Endothelial cell of umbilical vein (primary cell): ENCODE data around the gene FBXL22.

Source experiments
- EZH2 ChIP-seq: IDR thresholded peaks from 2 replicates; pipeline ENCODE4 v1.6.1; 2012; ENCODE audit warnings: borderline replicate concordance, low read depth, mild to moderate bottlenecking, moderate library complexity, low read length, inconsistent platforms; ENCODE audit not compliant: severe bottlenecking
- TF ChIP-seq, protein P1 (sequence below), 2 donors: IDR thresholded peaks; 1 replicate in 1 of 2; 2 replicates in 1 of 2; pipeline ENCODE4 v1.5.1; 2011; ENCODE audit warnings: low read length in 2 of 2, mild to moderate bottlenecking in 2 of 2, moderate library complexity in 2 of 2, control low read depth in 1 of 2, inconsistent platforms in 1 of 2, low read depth in 1 of 2; ENCODE audit not compliant: insufficient read depth in 1 of 2; ENCODE audit errors: extremely low read depth in 1 of 2
- TF ChIP-seq, protein P2 (sequence below): IDR thresholded peaks from 2 replicates; pipeline ENCODE4 v1.6.1; 2011; ENCODE audit not compliant: insufficient read depth, insufficient read length

DNA sequence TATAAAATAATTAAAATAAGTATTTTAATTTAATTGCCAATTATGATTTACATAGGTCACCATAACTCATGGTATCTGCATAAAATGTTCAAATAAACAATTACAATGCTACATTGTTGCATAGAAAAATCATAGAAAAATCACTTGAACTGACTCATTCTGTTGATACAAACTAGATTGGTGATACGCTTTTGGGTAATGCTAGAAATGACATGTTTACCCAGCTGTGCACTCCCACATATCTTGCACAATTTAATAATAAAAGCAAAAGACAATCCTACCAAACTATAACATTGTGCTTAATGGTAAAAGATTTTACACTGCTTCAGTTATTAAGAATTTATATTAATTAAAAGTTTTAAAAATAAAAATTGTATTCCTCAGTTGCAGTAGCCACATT, 45.8 kb upstream of the FBXL22 start:
- TF ChIP-seq, protein P1, sequence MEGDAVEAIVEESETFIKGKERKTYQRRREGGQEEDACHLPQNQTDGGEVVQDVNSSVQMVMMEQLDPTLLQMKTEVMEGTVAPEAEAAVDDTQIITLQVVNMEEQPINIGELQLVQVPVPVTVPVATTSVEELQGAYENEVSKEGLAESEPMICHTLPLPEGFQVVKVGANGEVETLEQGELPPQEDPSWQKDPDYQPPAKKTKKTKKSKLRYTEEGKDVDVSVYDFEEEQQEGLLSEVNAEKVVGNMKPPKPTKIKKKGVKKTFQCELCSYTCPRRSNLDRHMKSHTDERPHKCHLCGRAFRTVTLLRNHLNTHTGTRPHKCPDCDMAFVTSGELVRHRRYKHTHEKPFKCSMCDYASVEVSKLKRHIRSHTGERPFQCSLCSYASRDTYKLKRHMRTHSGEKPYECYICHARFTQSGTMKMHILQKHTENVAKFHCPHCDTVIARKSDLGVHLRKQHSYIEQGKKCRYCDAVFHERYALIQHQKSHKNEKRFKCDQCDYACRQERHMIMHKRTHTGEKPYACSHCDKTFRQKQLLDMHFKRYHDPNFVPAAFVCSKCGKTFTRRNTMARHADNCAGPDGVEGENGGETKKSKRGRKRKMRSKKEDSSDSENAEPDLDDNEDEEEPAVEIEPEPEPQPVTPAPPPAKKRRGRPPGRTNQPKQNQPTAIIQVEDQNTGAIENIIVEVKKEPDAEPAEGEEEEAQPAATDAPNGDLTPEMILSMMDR (IDR thresholded peaks at IDR 0.05; ENCODE audit: extremely low read depth in 1 of 2, insufficient read depth in 1 of 2, low read depth in 1 of 2, low read length in 2 of 2): no peak
- TF ChIP-seq, protein P2, sequence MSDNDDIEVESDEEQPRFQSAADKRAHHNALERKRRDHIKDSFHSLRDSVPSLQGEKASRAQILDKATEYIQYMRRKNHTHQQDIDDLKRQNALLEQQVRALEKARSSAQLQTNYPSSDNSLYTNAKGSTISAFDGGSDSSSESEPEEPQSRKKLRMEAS: no peak
- TF ChIP-seq EZH2: no peak
